B cell (primary cell): ENCODE results near the gene SMIM35. TPM values are rescaled to one million over a fixed set of nuclear protein-coding genes. Genes with fewer than 3 reads are reported as not detected.

Experiments used
- ATAC-seq: fragments of 200-7000 bp; cut with Tn5 transposase; one replicate; pipeline ENCODE4 v1.10.0; 2021; ENCODE audit warnings: low read depth, mild to moderate bottlenecking, moderate number of reproducible peaks, moderate library complexity
- CTCF ChIA-PET: fragments of 350-600 bp; sonication (Branson Sonifier 250); formaldehyde crosslinking; loops from one replicate; lab custom pipeline; 2021; ENCODE audit warnings: antibody characterized with exemption, inconsistent platforms; lab: Charles Lee
- POLR2A ChIA-PET: fragments of 350-600 bp; sonication (Branson Sonifier 250); formaldehyde crosslinking; loops from one replicate; lab custom pipeline; 2021; ENCODE audit warnings: antibody characterized with exemption; lab: Charles Lee
- DNase-seq: peaks from one replicate; pipeline ENCODE4 v3.0.0; 2013
- H2AFZ ChIP-seq: 2 replicates; pipeline ENCODE4 v1.6.1; 2012; ENCODE audit warnings: mild to moderate bottlenecking, low read depth, low read length; ENCODE audit not compliant: insufficient read depth, poor library complexity, severe bottlenecking
- H3K27ac ChIP-seq, 2 donors: 1 replicate in 1 of 2; 2 replicates in 1 of 2; pipeline ENCODE4 v1.5.1; 2012 to 2013; ENCODE audit warnings: low read length in 2 of 2, mild to moderate bottlenecking in 2 of 2, moderate library complexity in 1 of 2
- H3K27me3 ChIP-seq, 4 experiments: fragments of 200-600 bp in 1 of 4; sonication (generic) in 1 of 4; replicated peaks in 1 of 4; 1 replicate in 2 of 4; 2 replicates in 2 of 4; pipeline versions ENCODE4 v1.6.1 to v1.7.0; 2013 to 2016; ENCODE audit warnings: low read length in 3 of 4, mild to moderate bottlenecking in 2 of 4, mixed read lengths in 1 of 4, moderate library complexity in 1 of 4; ENCODE audit not compliant: insufficient read depth in 4 of 4, control insufficient read depth in 3 of 4; ENCODE audit errors: control extremely low read depth in 1 of 4
- H3K36me3 ChIP-seq, 2 experiments: replicated peaks in 1 of 2; 1 replicate in 1 of 2; 2 replicates in 1 of 2; pipeline versions ENCODE4 v1.6.1 to v1.7.1; 2013; ENCODE audit warnings: low read length in 1 of 2; ENCODE audit not compliant: insufficient read depth in 2 of 2, control insufficient read depth in 1 of 2; ENCODE audit errors: control extremely low read depth in 1 of 2, extremely low read depth in 1 of 2
- H3K4me1 ChIP-seq, 2 donors: fragments of 200-600 bp in 1 of 2; sonication (generic) in 1 of 2; 1 replicate in 1 of 2; 2 replicates in 1 of 2; pipeline versions ENCODE4 v1.5.1 to v1.6.1; 2013 to 2017; ENCODE audit warnings: low read length in 2 of 2; ENCODE audit not compliant: control insufficient read depth in 2 of 2, insufficient read depth in 2 of 2
- H3K4me2 ChIP-seq: replicated peaks from 2 replicates; pipeline ENCODE3; 2012; ENCODE audit warnings: mild to moderate bottlenecking, low read depth, low read length; ENCODE audit not compliant: poor library complexity, severe bottlenecking
- H3K4me3 ChIP-seq, 5 experiments: fragments of 200-600 bp in 1 of 5; sonication (generic) in 1 of 5; 1 replicate in 3 of 5; 2 replicates in 2 of 5; pipeline versions ENCODE4 v1.5.1 to v1.7.0; 2011 to 2016; ENCODE audit warnings: low read length in 4 of 5, mild to moderate bottlenecking in 4 of 5, low read depth in 2 of 5, control low read depth in 1 of 5, moderate library complexity in 1 of 5; ENCODE audit not compliant: insufficient read depth in 1 of 5; ENCODE audit errors: control extremely low read depth in 1 of 5, extremely low read depth in 1 of 5
- H3K79me2 ChIP-seq: fragments of 200-600 bp; sonication (generic); one replicate; pipeline ENCODE4 v1.6.0; 2016; ENCODE audit warnings: low read length; ENCODE audit not compliant: control insufficient read depth, insufficient read depth
- H3K9ac ChIP-seq: fragments of 200-600 bp; sonication (generic); 2 replicates; pipeline ENCODE4 v1.6.1; 2017; ENCODE audit warnings: mild to moderate bottlenecking, low read length, moderate library complexity
- H3K9me3 ChIP-seq, 3 donors: one replicate each; pipeline versions ENCODE4 v1.6.1 to v1.7.1; 2013; ENCODE audit warnings: low read length in 2 of 3; ENCODE audit not compliant: control insufficient read depth in 2 of 3, insufficient read depth in 1 of 3; ENCODE audit errors: control extremely low read depth in 1 of 3
- H4K20me1 ChIP-seq: 2 replicates; pipeline ENCODE4 v1.6.0; 2012; ENCODE audit warnings: mild to moderate bottlenecking, low read length; ENCODE audit not compliant: insufficient read depth, control insufficient read depth, poor library complexity, severe bottlenecking
- H3K27ac Mint-ChIP-seq: one replicate; pipeline ENCODE4 v1.8.0; 2021; ENCODE audit warnings: mixed read lengths
- H3K27me3 Mint-ChIP-seq: one replicate; pipeline ENCODE4 v1.8.0; 2021; ENCODE audit warnings: mixed read lengths
- H3K4me1 Mint-ChIP-seq: one replicate; pipeline ENCODE4 v1.8.0; 2021; ENCODE audit warnings: mixed read lengths
- H3K4me3 Mint-ChIP-seq: one replicate; pipeline ENCODE4 v1.8.0; 2021; ENCODE audit warnings: mixed read lengths
- H3K9me3 Mint-ChIP-seq: one replicate; pipeline ENCODE4 v1.8.0; 2022; ENCODE audit warnings: mixed read lengths; ENCODE audit not compliant: insufficient read depth
- CTCF ChIP-seq: fragments of 200-600 bp; IDR thresholded peaks from one replicate; pipeline ENCODE4 v1.8.0; 2022; ENCODE audit warnings: antibody characterized with exemption, mild to moderate bottlenecking
- EZH2 ChIP-seq: IDR thresholded peaks from 2 replicates; pipeline ENCODE4 v1.6.1; 2012; ENCODE audit warnings: borderline replicate concordance, low read depth, mild to moderate bottlenecking, moderate library complexity, low read length; ENCODE audit not compliant: insufficient read depth, poor library complexity, severe bottlenecking
- WGBS: methylation state at CpG from one replicate; pipeline ENCODE4 v1.1.5; 2013; ENCODE audit warnings: missing lambda C conversion rate; ENCODE audit not compliant: insufficient coverage; 5-methylcytosine and 5-hydroxymethylcytosine counted together
- intact Hi-C: fragments of 100-400 bp; cut with micrococcal nuclease; formaldehyde crosslinking; loops from one replicate; pipeline ENCODE4 v1.10.0; 2022
- polyA plus RNA-seq: library from polyadenylated mRNA; depleted of rRNA; stranded (reverse); fragments of >200 nt; gene quantifications from 2 replicates; pipeline ENCODE4 v1.2.3, GENCODE V29; 2012
- total RNA-seq, 2 donors: library from RNA; stranded (reverse); fragments of 120-200 nt in 1 of 2; gene quantifications; 1 replicate in 1 of 2; 2 replicates in 1 of 2; pipeline versions ENCODE4 v1.2.3 to v1.2.4, GENCODE V29; 2013 to 2022

Gene SMIM35
- total and polyA plus RNA-seq, 2 donors (not counting 1 experiment from before 2014, with no cell fraction given): 1.3 to 4.5 TPM

GRCh38 chr11:118129471-118130172, 42.9 kb upstream of the SMIM35 start:
- Histone ChIP-seq H3K27ac (no peak overlapping the region), H4K20me1 (no peaks in the 10 kb centered on the region), H3K36me3 (no peaks in the 10 kb centered on the region), H3K9ac (no peak overlapping the region), H3K9me3 (no peaks in the 10 kb centered on the region), H3K4me2 (no peak overlapping the region), H3K4me1 (no peaks in the 10 kb centered on the region), H3K79me2 (no peaks in the 10 kb centered on the region), H2AFZ (no peak overlapping the region), H3K4me3 (no peak overlapping the region), H3K27me3 (peaks cover 0 to 12% (median 0%) of the 10 kb centered on the region in 4 experiments)
- Mint-ChIP-seq H3K27me3 (peaks cover 25% of the 10 kb centered on the region), H3K27ac (no peak overlapping the region), H3K4me1 (no peaks in the 10 kb centered on the region), H3K4me3 (no peak overlapping the region), H3K9me3 (no peaks in the 10 kb centered on the region)
- no peak for TF ChIP-seq CTCF
- TF ChIP-seq EZH2: no peak
- no peak for ATAC-seq
- WGBS: 88% methylated on average over 6 of the region's 6 CpGs
- CTCF ChIA-PET: no interaction called here
- no peak for DNase-seq
- POLR2A ChIA-PET: no interaction called here
- intact Hi-C loops: no loop called here

GRCh38 chr11:118128721-118129470, 42.1 kb upstream of the SMIM35 start:
- Histone ChIP-seq H3K4me2 (no peak overlapping the region), H3K9ac (no peak overlapping the region), H3K4me3 (no peak overlapping the region), H4K20me1 (no peaks in the 10 kb centered on the region), H3K27me3 (peaks cover 0 to 12% (median 0%) of the 10 kb centered on the region in 4 experiments), H3K79me2 (no peaks in the 10 kb centered on the region), H3K36me3 (no peaks in the 10 kb centered on the region), H3K27ac (no peak overlapping the region), H2AFZ (no peak overlapping the region), H3K9me3 (no peaks in the 10 kb centered on the region), H3K4me1 (no peaks in the 10 kb centered on the region)
- Mint-ChIP-seq H3K9me3 (no peaks in the 10 kb centered on the region), H3K4me1 (no peaks in the 10 kb centered on the region), H3K27me3 (peaks cover 18% of the 10 kb centered on the region), H3K4me3 (no peak overlapping the region), H3K27ac (no peak overlapping the region)
- intact Hi-C loops: no loop called here
- ATAC-seq: no peak
- no peak for DNase-seq
- 85% methylated on average over 8 of the region's 11 CpGs for WGBS
- ChIA-PET POLR2A (no interaction called here), CTCF (no interaction called here)
- TF ChIP-seq CTCF (no peak), EZH2 (no peak)
